SK-N-SH treated with all-trans-retinoic acid at 6 μM for 48 hours (cell line): Measurements from ENCODE around the gene ATG10.

ENCODE experiments used
- ATAC-seq: fragments of 200-7000 bp; cut with Tn5 transposase; 3 replicates; pipeline ENCODE4 v1.9.1; 2020; ENCODE audit warnings: mild to moderate bottlenecking, moderate library complexity
- ARNTL ChIP-seq: fragments of 450-650 bp; formaldehyde crosslinking; IDR thresholded peaks from 2 replicates; pipeline ENCODE4 v1.5.0; 2020; ENCODE audit warnings: low read depth, mild to moderate bottlenecking, moderate library complexity, borderline replicate concordance
- BACH2 ChIP-seq: fragments of 250-450 bp; sonication (Bioruptor Pico); IDR thresholded peaks from 2 replicates; pipeline ENCODE4 v1.9.0; 2021; ENCODE audit warnings: mild to moderate bottlenecking, borderline replicate concordance
- CSDC2 ChIP-seq: fragments of 250-450 bp; sonication (Bioruptor Pico); IDR thresholded peaks from 2 replicates; pipeline ENCODE4 v1.5.0; 2020; ENCODE audit warnings: mild to moderate bottlenecking, moderate library complexity
- GLIS3 ChIP-seq: fragments of 250-450 bp; sonication (Bioruptor Pico); IDR thresholded peaks from 2 replicates; pipeline ENCODE4 v1.5.0; 2020; ENCODE audit warnings: mild to moderate bottlenecking, moderate library complexity
- ISL1 ChIP-seq: fragments of 250-450 bp; sonication (Bioruptor Pico); IDR thresholded peaks from 2 replicates; pipeline ENCODE4 v2.1.2; 2022; ENCODE audit warnings: mild to moderate bottlenecking, moderate library complexity
- OSR1 ChIP-seq: fragments of 250-450 bp; sonication (Bioruptor Pico); IDR thresholded peaks from 2 replicates; pipeline ENCODE4 v1.8.0; 2022; ENCODE audit warnings: moderate library complexity, mild to moderate bottlenecking, inconsistent platforms
- PATZ1 ChIP-seq: fragments of 250-450 bp; sonication (Bioruptor Pico); IDR thresholded peaks from 2 replicates; pipeline ENCODE4 v1.8.0; 2020; ENCODE audit warnings: mild to moderate bottlenecking, moderate library complexity, borderline replicate concordance
- PPARA ChIP-seq: fragments of 250-450 bp; sonication (Bioruptor Pico); IDR thresholded peaks from 2 replicates; pipeline ENCODE4 v1.5.0; 2020; ENCODE audit warnings: mild to moderate bottlenecking, borderline replicate concordance
- SNAI2 ChIP-seq: fragments of 250-450 bp; sonication (Bioruptor Pico); IDR thresholded peaks from 2 replicates; pipeline ENCODE4 v1.5.0; 2020; ENCODE audit warnings: mild to moderate bottlenecking, moderate library complexity
- TCF4 ChIP-seq: fragments of 250-450 bp; sonication (Bioruptor Pico); IDR thresholded peaks from 2 replicates; pipeline ENCODE4 v1.8.0; 2021; ENCODE audit warnings: mild to moderate bottlenecking, moderate library complexity, borderline replicate concordance
- TOX ChIP-seq: fragments of 250-450 bp; sonication (Bioruptor Pico); IDR thresholded peaks from 2 replicates; pipeline ENCODE4 v1.8.0; 2021; ENCODE audit warnings: mild to moderate bottlenecking, moderate library complexity, borderline replicate concordance
- ZC3H10 ChIP-seq: fragments of 250-450 bp; sonication (Bioruptor Pico); IDR thresholded peaks from 2 replicates; pipeline ENCODE4 v1.5.1; 2021; ENCODE audit warnings: mild to moderate bottlenecking, moderate library complexity
- ZFP30 ChIP-seq: fragments of 450-650 bp; formaldehyde crosslinking; IDR thresholded peaks from 2 replicates; pipeline ENCODE4 v1.5.0; 2022; ENCODE audit warnings: mild to moderate bottlenecking, moderate library complexity
- ZNF565 ChIP-seq: fragments of 450-650 bp; formaldehyde crosslinking; conservative IDR thresholded peaks from 2 replicates; pipeline ENCODE4 v1.5.0; 2020; ENCODE audit warnings: low read depth, mild to moderate bottlenecking, moderate library complexity
- ZNF70 ChIP-seq: fragments of 450-650 bp; formaldehyde crosslinking; IDR thresholded peaks from 2 replicates; pipeline ENCODE4 v1.5.0; 2020; ENCODE audit warnings: mild to moderate bottlenecking, moderate library complexity
- ZNF8 ChIP-seq: fragments of 450-650 bp; formaldehyde crosslinking; IDR thresholded peaks from 2 replicates; pipeline ENCODE4 v1.5.0; 2020; ENCODE audit warnings: mild to moderate bottlenecking, moderate library complexity
- TF ChIP-seq, protein P1 (sequence below): fragments of 250-450 bp; sonication (Bioruptor Pico); IDR thresholded peaks from 2 replicates; pipeline ENCODE4 v1.5.1; 2021; ENCODE audit warnings: mild to moderate bottlenecking, moderate library complexity
- TF ChIP-seq, protein P2 (sequence below): fragments of 250-450 bp; sonication (Bioruptor Pico); IDR thresholded peaks from 2 replicates; pipeline ENCODE4 v1.5.1; 2020; ENCODE audit warnings: low read depth, mild to moderate bottlenecking, moderate library complexity
- TF ChIP-seq, protein P3 (sequence below): fragments of 250-450 bp; sonication (Bioruptor Pico); IDR thresholded peaks from 2 replicates; pipeline ENCODE4 v1.8.0; 2021; ENCODE audit warnings: low read depth, mild to moderate bottlenecking, moderate library complexity, borderline replicate concordance
- TF ChIP-seq, protein P4 (sequence below): fragments of 250-450 bp; sonication (Bioruptor Pico); IDR thresholded peaks from 2 replicates; pipeline ENCODE4 v1.5.0; 2020; ENCODE audit warnings: mild to moderate bottlenecking, moderate library complexity

The ATG10 gene

GRCh38 chr5:81925981-81926380 lies 45.8 kb upstream of the ATG10 start:
- TF ChIP-seq, protein P1, sequence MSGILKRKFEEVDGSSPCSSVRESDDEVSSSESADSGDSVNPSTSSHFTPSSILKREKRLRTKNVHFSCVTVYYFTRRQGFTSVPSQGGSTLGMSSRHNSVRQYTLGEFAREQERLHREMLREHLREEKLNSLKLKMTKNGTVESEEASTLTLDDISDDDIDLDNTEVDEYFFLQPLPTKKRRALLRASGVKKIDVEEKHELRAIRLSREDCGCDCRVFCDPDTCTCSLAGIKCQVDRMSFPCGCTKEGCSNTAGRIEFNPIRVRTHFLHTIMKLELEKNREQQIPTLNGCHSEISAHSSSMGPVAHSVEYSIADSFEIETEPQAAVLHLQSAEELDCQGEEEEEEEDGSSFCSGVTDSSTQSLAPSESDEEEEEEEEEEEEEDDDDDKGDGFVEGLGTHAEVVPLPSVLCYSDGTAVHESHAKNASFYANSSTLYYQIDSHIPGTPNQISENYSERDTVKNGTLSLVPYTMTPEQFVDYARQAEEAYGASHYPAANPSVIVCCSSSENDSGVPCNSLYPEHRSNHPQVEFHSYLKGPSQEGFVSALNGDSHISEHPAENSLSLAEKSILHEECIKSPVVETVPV (CRISPR knock-in tag), result no peak
- TF ChIP-seq ZNF70 (CRISPR knock-in tag), result no peak
- TF ChIP-seq, protein P2, sequence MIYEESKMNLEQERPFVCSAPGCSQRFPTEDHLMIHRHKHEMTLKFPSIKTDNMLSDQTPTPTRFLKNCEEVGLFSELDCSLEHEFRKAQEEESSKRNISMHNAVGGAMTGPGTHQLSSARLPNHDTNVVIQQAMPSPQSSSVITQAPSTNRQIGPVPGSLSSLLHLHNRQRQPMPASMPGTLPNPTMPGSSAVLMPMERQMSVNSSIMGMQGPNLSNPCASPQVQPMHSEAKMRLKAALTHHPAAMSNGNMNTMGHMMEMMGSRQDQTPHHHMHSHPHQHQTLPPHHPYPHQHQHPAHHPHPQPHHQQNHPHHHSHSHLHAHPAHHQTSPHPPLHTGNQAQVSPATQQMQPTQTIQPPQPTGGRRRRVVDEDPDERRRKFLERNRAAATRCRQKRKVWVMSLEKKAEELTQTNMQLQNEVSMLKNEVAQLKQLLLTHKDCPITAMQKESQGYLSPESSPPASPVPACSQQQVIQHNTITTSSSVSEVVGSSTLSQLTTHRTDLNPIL (CRISPR knock-in tag), result no peak
- TF ChIP-seq, protein P3, sequence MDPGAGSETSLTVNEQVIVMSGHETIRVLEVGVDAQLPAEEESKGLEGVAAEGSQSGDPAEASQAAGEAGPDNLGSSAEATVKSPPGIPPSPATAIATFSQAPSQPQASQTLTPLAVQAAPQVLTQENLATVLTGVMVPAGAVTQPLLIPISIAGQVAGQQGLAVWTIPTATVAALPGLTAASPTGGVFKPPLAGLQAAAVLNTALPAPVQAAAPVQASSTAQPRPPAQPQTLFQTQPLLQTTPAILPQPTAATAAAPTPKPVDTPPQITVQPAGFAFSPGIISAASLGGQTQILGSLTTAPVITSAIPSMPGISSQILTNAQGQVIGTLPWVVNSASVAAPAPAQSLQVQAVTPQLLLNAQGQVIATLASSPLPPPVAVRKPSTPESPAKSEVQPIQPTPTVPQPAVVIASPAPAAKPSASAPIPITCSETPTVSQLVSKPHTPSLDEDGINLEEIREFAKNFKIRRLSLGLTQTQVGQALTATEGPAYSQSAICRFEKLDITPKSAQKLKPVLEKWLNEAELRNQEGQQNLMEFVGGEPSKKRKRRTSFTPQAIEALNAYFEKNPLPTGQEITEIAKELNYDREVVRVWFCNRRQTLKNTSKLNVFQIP, result no peak
- no peak for TF ChIP-seq PPARA
- no peak for TF ChIP-seq BACH2 (CRISPR knock-in tag)
- no peak for TF ChIP-seq TCF4 (CRISPR knock-in tag)
- no peak for TF ChIP-seq ZNF8 (CRISPR knock-in tag)
- TF ChIP-seq ISL1 (CRISPR knock-in tag), result no peak
- no peak for TF ChIP-seq ARNTL (CRISPR knock-in tag)
- TF ChIP-seq ZFP30 (CRISPR knock-in tag), result no peak
- TF ChIP-seq CSDC2, result no peak
- TF ChIP-seq PATZ1 (CRISPR knock-in tag), result no peak
- TF ChIP-seq GLIS3 (CRISPR knock-in tag), result no peak
- no peak for ATAC-seq

GRCh38 chr5:81936066-81936465 lies 35.8 kb upstream of the ATG10 start:
- no peak for ATAC-seq
- no peak for TF ChIP-seq PATZ1 (CRISPR knock-in tag)
- TF ChIP-seq OSR1 (CRISPR knock-in tag), result no peak
- TF ChIP-seq SNAI2 (CRISPR knock-in tag), result no peak
- no peak for TF ChIP-seq GLIS3 (CRISPR knock-in tag)
- TF ChIP-seq TOX (CRISPR knock-in tag), result no peak
- no peak for TF ChIP-seq ZC3H10
- TF ChIP-seq PPARA, result no peak
- no peak for TF ChIP-seq ZNF565
- TF ChIP-seq ARNTL (CRISPR knock-in tag), result no peak
- TF ChIP-seq ZNF8 (CRISPR knock-in tag), result no peak
- TF ChIP-seq, protein P4, sequence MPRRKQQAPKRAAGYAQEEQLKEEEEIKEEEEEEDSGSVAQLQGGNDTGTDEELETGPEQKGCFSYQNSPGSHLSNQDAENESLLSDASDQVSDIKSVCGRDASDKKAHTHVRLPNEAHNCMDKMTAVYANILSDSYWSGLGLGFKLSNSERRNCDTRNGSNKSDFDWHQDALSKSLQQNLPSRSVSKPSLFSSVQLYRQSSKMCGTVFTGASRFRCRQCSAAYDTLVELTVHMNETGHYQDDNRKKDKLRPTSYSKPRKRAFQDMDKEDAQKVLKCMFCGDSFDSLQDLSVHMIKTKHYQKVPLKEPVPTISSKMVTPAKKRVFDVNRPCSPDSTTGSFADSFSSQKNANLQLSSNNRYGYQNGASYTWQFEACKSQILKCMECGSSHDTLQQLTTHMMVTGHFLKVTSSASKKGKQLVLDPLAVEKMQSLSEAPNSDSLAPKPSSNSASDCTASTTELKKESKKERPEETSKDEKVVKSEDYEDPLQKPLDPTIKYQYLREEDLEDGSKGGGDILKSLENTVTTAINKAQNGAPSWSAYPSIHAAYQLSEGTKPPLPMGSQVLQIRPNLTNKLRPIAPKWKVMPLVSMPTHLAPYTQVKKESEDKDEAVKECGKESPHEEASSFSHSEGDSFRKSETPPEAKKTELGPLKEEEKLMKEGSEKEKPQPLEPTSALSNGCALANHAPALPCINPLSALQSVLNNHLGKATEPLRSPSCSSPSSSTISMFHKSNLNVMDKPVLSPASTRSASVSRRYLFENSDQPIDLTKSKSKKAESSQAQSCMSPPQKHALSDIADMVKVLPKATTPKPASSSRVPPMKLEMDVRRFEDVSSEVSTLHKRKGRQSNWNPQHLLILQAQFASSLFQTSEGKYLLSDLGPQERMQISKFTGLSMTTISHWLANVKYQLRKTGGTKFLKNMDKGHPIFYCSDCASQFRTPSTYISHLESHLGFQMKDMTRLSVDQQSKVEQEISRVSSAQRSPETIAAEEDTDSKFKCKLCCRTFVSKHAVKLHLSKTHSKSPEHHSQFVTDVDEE (CRISPR knock-in tag), result no peak
- no peak for TF ChIP-seq ZFP30 (CRISPR knock-in tag)
- TF ChIP-seq, protein P2 (CRISPR knock-in tag), result no peak
- TF ChIP-seq TCF4 (CRISPR knock-in tag), result no peak
